GM18517 (cell line): Measurements from ENCODE around the gene SH3RF3.
"Not testable (repeated sequence)": the region's sequence is repeated elsewhere in the genome, so short reads cannot be mapped to it uniquely, and the experiment has no call there.

Experiments
- ATAC-seq: cut with Tn5 transposase; IDR thresholded peaks from one replicate; pipeline ENCODE4 v1.9.1; 2021; ENCODE audit warnings: mild to moderate bottlenecking, moderate library complexity; ENCODE audit not compliant: unreplicated experiment

SH3RF3 gene

GRCh38 chr2:109117780-109118179 is 11.2 kb upstream of the SH3RF3 start:
- ATAC-seq, result no peak

GRCh38 chr2:109118321-109118720 is 10.7 kb upstream of the SH3RF3 start:
- no peak for ATAC-seq

GRCh38 chr2:109120166-109120565 is 8.8 kb upstream of the SH3RF3 start:
- no peak for ATAC-seq

GRCh38 chr2:109120686-109121085 is 8.3 kb upstream of the SH3RF3 start:
- ATAC-seq, result not testable (repeated sequence)

GRCh38 chr2:109123586-109124201 is 5.3 kb upstream of the SH3RF3 start:
- no peak for ATAC-seq

GRCh38 chr2:109124982-109125592 is 3.9 kb upstream of the SH3RF3 start:
- no peak for ATAC-seq

GRCh38 chr2:109125593-109126500 is 3.2 kb upstream of the SH3RF3 start:
- ATAC-seq, result no peak

GRCh38 chr2:109126501-109126860 is 2.5 kb upstream of the SH3RF3 start:
- no peak for ATAC-seq

- ATAC-seq, result no peak
Observed at GRCh38 chr2:109127556-109127955, 1.4 kb upstream of the SH3RF3 start.

GRCh38 chr2:109128048-109128615 is 873 bp upstream of the SH3RF3 start:
- ATAC-seq, result peak; percentile 59

GRCh38 chr2:109129356-109129920 is 433 bp downstream of the SH3RF3 start:
- ATAC-seq, result peak; percentile 27

GRCh38 chr2:109129921-109130722 is 1.1 kb downstream of the SH3RF3 start:
- ATAC-seq, result no peak

GRCh38 chr2:109130723-109130995 is 1.7 kb downstream of the SH3RF3 start:
- no peak for ATAC-seq

- ATAC-seq, result no peak
Observed at GRCh38 chr2:109131777-109132176, 2.8 kb downstream of the SH3RF3 start.

GRCh38 chr2:109132626-109133025 is 3.6 kb downstream of the SH3RF3 start:
- ATAC-seq, result no peak

GRCh38 chr2:109133746-109134145 is 4.7 kb downstream of the SH3RF3 start:
- no peak for ATAC-seq

GRCh38 chr2:109134741-109135358 is 5.8 kb downstream of the SH3RF3 start:
- peak; percentile 75 for ATAC-seq

- ATAC-seq, result no peak
Observed at GRCh38 chr2:109135359-109136197, 6.6 kb downstream of the SH3RF3 start.

GRCh38 chr2:109136542-109136941 is 7.5 kb downstream of the SH3RF3 start:
- no peak for ATAC-seq
